ENCODE measurements around the gene KIF17.

Gene KIF17

DNA sequence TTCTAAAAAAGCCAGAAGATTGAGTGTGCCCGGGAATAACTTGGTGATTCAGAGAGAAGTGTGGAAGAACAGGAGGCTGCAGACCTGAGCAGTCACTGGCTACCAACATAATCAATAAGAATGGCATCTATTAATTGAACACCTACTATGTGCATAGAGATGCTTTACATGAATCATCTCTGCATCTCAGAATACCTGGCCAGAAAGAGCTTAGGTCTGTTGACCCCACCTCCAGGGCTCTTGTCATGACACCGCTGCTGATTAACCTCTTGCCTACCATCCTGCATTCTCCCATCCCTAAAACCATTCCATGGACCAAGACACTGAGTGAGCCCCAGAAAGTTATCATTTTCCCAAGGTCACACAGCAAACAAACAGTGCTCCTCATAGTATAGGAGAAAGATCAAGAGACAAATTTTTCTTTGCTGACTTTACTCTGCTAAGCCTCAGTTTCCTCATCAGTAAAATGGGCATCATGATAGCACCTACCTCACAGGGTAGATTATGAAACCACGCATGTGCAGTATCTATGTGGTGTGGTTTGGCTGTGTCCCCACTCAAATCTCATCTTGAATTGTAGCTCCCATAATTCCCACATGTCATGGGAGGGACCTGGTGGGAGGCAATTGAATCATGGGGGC, 100.8 kb downstream of the KIF17 start:
- no peak for DNase-seq

DNA sequence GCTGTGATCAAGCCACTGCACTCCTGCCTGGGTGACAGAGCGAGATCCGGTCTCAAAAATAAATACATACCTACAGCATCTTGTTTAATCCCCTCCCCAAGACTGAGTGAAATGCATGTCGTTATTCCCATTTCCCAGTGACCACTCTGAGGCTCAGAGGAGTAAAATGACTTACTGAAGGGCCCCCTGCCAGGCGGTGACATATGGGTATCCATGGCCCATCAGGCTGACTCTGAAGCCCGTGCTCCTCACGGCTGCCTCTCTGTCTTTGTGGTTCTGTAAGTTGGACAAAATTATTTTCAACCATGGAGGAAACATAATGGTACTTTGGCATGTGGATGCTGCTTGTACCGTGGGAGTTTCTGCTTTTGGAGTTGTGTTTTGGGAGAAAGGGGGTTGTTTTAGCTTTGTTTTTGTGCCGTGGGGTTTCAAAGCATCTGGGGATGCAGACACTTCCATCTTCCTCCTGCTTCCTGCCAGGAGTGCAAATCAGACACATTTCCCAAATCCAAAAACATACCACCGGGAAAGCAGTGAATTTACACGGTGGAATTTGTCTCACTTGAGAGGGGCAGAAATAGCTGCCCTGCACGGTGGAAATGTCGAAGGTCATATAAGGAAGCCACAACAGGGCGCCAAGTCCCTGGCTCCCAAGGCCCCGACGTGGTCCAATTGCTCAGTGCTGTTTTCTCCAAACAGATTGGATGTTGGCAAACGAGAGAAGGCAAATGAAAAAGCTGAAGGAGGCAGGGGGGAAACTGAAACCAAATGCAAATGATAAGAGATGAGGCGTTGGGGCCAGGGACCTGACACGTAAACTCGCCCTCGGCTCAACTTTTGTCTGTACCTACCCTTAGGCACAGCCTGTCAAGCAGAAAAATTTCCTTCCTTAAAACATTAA, 101.6 kb downstream of the KIF17 start:
- DNase-seq = no peak

DNA sequence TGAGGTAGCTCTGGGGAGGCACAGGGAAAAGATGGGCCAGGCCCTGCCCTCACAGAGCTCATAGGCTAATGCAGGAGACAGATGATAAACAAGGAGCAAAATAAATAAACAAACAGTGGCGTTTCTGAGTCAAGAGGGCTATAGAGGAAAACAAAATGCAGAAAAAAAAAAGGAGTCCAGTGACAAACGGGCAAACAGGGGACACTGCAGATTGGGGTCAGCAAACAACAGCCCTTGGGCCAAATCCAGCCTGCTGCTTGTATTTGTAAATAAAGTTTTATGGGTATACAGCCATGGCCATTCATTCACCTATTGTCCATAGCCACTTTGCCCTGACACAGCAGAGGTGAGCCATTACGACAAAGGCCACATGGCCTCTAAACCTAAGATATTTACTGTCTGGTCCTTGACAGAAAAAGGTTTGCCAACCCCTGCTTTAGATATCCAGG, 103.7 kb downstream of the KIF17 start:
- DNase-seq = no peak
